NOMO-1 (cell line): ENCODE data around the gene RPL38.

Source experiments
- DNase-seq, 2 experiments: peaks; one replicate each; lab custom pipeline; 2025; ENCODE audit not compliant: unreplicated experiment in 2 of 2; lab: John Stamatoyannopoulos, UW

RPL38 gene

GRCh38 chr17:74245145-74245831 is 41.8 kb downstream of the RPL38 start:
- no peak for DNase-seq

- no peak for DNase-seq
These were observed 42.4 kb downstream of the RPL38 start for GRCh38 chr17:74245871-74246270.

- DNase-seq = no peak
These were observed 46.3 kb downstream of the RPL38 start for GRCh38 chr17:74249590-74250270.

- no peak for DNase-seq
These were observed 47.0 kb downstream of the RPL38 start for GRCh38 chr17:74250324-74250995.

- DNase-seq = no peak
These were observed 47.6 kb downstream of the RPL38 start for GRCh38 chr17:74251051-74251450.

- no peak for DNase-seq
These were observed 48.1 kb downstream of the RPL38 start for GRCh38 chr17:74251569-74251968.

- DNase-seq = no peak
These were observed 48.7 kb downstream of the RPL38 start for GRCh38 chr17:74252211-74252610.

- DNase-seq = no peak
These were observed 49.6 kb downstream of the RPL38 start for GRCh38 chr17:74253036-74253435.

GRCh38 chr17:74257311-74257710 is 53.8 kb downstream of the RPL38 start:
- DNase-seq = no peak

- DNase-seq = no peak
These were observed 56.4 kb downstream of the RPL38 start for GRCh38 chr17:74259667-74260524.
